HepG2 (cell line): ENCODE data around the gene IRF2. TPM values are rescaled to one million over a fixed set of nuclear protein-coding genes. Genes with fewer than 3 reads are reported as not detected.
A peak's percentile ranks its signal among the peaks of the same experiment; 100 is the strongest.

Experiments used
- ASH2L ChIP-seq: fragments of 300-600, 200-600 bp; sonication (generic); IDR thresholded peaks from 2 replicates; pipeline ENCODE4 v1.7.0; 2017; ENCODE audit warnings: low read depth, mild to moderate bottlenecking, moderate library complexity, mixed read lengths, low read length; ENCODE audit not compliant: insufficient read length
- FIP1L1 ChIP-seq: fragments of 200-400 bp; formaldehyde crosslinking; IDR thresholded peaks from 2 replicates; pipeline ENCODE4 v1.6.1; 2018; ENCODE audit warnings: low read depth, mild to moderate bottlenecking, low read length, moderate library complexity, borderline replicate concordance; ENCODE audit not compliant: insufficient read depth
- FOXK2 ChIP-seq: fragments of 450-650 bp; IDR thresholded peaks from 2 replicates; pipeline ENCODE4 v1.6.1; 2016
- FOXP1 ChIP-seq, 2 experiments: fragments of 450-650 bp in 1 of 2; IDR thresholded peaks; 2 replicates each; pipeline ENCODE4 v1.6.1; 2017 to 2018; ENCODE audit warnings: antibody characterized with exemption in 1 of 2
- HHEX ChIP-seq: IDR thresholded peaks from 2 replicates; pipeline ENCODE4 v1.6.1; 2016; ENCODE audit warnings: control low read depth
- KLF6 ChIP-seq: IDR thresholded peaks from 2 replicates; pipeline ENCODE4 v1.8.0; 2016; ENCODE audit warnings: missing biosample characterization, missing genetic modification reagents
- KMT2A ChIP-seq: sonication (generic); formaldehyde crosslinking; IDR thresholded peaks from 2 replicates; pipeline ENCODE4 v1.4.0; 2020; ENCODE audit warnings: missing genetic modification reagents
- MED8 ChIP-seq: sonication (generic); formaldehyde crosslinking; IDR thresholded peaks from 2 replicates; pipeline ENCODE4 v1.8.1; 2023; ENCODE audit warnings: mild to moderate bottlenecking, missing genetic modification reagents; ENCODE audit not compliant: insufficient replicate concordance
- NCOA5 ChIP-seq: sonication (generic); formaldehyde crosslinking; IDR thresholded peaks from 2 replicates; pipeline ENCODE4 v1.4.0; 2020; ENCODE audit warnings: missing genetic modification reagents
- NR2C2 ChIP-seq: sonication (generic); formaldehyde crosslinking; IDR thresholded peaks from 2 replicates; pipeline ENCODE4 v1.4.0; 2020; ENCODE audit warnings: missing genetic modification reagents, mild to moderate bottlenecking, moderate library complexity, borderline replicate concordance
- PRPF4 ChIP-seq: fragments of 200-400 bp; formaldehyde crosslinking; IDR thresholded peaks from 2 replicates; pipeline ENCODE4 v1.6.1; 2016; ENCODE audit warnings: low read length, low read depth; ENCODE audit not compliant: poor library complexity, severe bottlenecking
- ZBTB21 ChIP-seq: sonication (generic); formaldehyde crosslinking; IDR thresholded peaks from 2 replicates; pipeline ENCODE4 v1.4.0; 2020; ENCODE audit warnings: missing genetic modification reagents
- ZNF83 ChIP-seq: sonication (generic); formaldehyde crosslinking; IDR thresholded peaks from 2 replicates; pipeline ENCODE4 v1.4.0; 2020; ENCODE audit warnings: missing genetic modification reagents, mild to moderate bottlenecking, borderline replicate concordance
- ZSCAN9 ChIP-seq: IDR thresholded peaks from 2 replicates; pipeline ENCODE4 v1.6.1; 2016; ENCODE audit warnings: borderline replicate concordance
- polyA plus RNA-seq, 8 experiments: library from polyadenylated mRNA; depleted of rRNA in 3 of 8; stranded (reverse) in 7 of 8; unstranded in 1 of 8; fragments of >200 nt; fragmentation: Illumina TruSeq in 4 of 8; extraction: Trizol in 4 of 8; gene quantifications; 2 replicates each; pipeline versions ENCODE4 v1.2.1 to v1.2.3, GENCODE V29; 2011 to 2016; ENCODE audit warnings: low read depth in 4 of 8, missing spikeins in 1 of 8, mixed read lengths in 1 of 8; ENCODE audit not compliant: insufficient read depth in 1 of 8
- total RNA-seq, 5 experiments: library from RNA; depleted of rRNA; stranded (reverse); fragments of >200 nt; fragmentation: Illumina TruSeq; extraction: Trizol; gene quantifications; 2 replicates each; pipeline ENCODE4 v1.2.3, GENCODE V29; 2016; ENCODE audit warnings: low read depth in 1 of 5
- TF ChIP-seq, protein P1 (sequence below): sonication (generic); formaldehyde crosslinking; conservative IDR thresholded peaks from 2 replicates; pipeline ENCODE4 v1.4.0; 2020; ENCODE audit warnings: missing genetic modification reagents
- TF ChIP-seq, protein P2 (sequence below), 2 experiments: sonication (generic) in 1 of 2; formaldehyde crosslinking in 1 of 2; IDR thresholded peaks; 2 replicates each; pipeline versions ENCODE4 v1.4.0 to v1.6.1; 2018 to 2020; ENCODE audit warnings: missing genetic modification reagents in 2 of 2, borderline replicate concordance in 1 of 2, low read depth in 1 of 2, mild to moderate bottlenecking in 1 of 2, missing biosample characterization in 1 of 2
- TF ChIP-seq, protein P3 (sequence below): sonication (generic); formaldehyde crosslinking; IDR thresholded peaks from 2 replicates; pipeline ENCODE4 v1.9.0; 2021; ENCODE audit warnings: missing genetic modification reagents, borderline replicate concordance
- TF ChIP-seq, protein P4 (sequence below): IDR thresholded peaks from 2 replicates; pipeline ENCODE4 v1.6.1; 2016; ENCODE audit warnings: low read depth
- TF ChIP-seq, protein P5 (sequence below): sonication (generic); formaldehyde crosslinking; IDR thresholded peaks from 2 replicates; pipeline ENCODE4 v1.4.0; 2020; ENCODE audit warnings: missing genetic modification reagents

Gene IRF2
- total and polyA plus RNA-seq, 2 of the 13 experiments (the other 11 are each of a cell fraction or from before 2014, with no cell fraction given) = 15.5 to 28.8 TPM

DNA sequence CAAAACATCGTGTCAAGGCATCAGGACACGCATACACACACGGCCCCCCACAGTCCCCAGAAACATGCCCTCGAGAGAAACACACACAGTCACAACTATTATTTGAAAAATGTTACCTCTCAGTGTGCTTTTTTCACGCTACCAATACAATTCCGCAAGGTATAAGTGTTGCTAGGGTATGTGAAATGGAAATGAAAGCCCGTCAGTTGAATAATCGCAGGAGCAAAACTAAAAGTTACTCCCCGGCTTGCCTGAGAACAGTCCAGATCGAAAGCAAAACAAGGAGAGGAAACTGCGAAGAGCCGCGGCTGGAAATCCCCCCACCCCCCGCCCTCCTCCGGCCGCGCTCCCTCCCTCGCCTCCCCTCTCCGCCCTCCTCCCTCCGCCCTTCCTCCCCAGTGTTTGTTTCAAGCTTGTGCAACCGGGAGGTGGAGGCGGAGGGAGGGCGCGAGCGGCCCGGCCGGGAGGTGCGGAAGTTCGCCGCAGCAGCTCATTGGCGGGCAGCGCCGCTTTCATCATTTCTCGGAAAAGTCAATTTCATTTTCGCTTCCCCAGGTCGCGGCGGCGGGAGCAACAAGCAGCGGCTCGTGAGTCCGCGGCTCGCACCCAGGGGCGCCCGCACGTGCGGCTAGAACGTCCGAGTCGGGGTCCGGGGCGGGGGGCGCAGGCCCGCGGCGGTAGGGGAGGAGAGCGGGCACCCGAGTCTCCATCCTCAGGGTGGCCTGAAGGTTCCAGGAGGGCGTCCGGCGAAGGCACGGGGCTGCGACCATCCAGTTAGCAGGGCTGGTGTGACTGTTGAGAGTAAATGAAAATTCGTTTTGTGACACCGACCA lies at the start of gene IRF2 (continued):
- TF ChIP-seq, protein P1, sequence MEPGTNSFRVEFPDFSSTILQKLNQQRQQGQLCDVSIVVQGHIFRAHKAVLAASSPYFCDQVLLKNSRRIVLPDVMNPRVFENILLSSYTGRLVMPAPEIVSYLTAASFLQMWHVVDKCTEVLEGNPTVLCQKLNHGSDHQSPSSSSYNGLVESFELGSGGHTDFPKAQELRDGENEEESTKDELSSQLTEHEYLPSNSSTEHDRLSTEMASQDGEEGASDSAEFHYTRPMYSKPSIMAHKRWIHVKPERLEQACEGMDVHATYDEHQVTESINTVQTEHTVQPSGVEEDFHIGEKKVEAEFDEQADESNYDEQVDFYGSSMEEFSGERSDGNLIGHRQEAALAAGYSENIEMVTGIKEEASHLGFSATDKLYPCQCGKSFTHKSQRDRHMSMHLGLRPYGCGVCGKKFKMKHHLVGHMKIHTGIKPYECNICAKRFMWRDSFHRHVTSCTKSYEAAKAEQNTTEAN (CRISPR knock-in tag) = no peak
- TF ChIP-seq NR2C2 (CRISPR knock-in tag) (peak; percentile 53), FOXK2 (peak; percentile 48), ASH2L (peak; percentile 95), KLF6 (CRISPR knock-in tag) (no peak), ZSCAN9 (CRISPR knock-in tag) (peak; percentile 54; the same call in 1 of the 2 replicates), ZNF83 (no peak), FIP1L1 (no peak; the same call in 1 of the 2 replicates), KMT2A (peak; percentile 95), MED8 (CRISPR knock-in tag) (no peak), PRPF4 (no peak), HHEX (CRISPR knock-in tag) (no peak), ZBTB21 (CRISPR knock-in tag) (no peak), FOXP1 (IDR thresholded peaks at IDR 0.05) (0 out of 2 replicates have a peak, but pooled peaks have one; percentile 34), FOXP1 (CRISPR knock-in tag; IDR thresholded peaks at IDR 0.05) (peak; percentile 68), NCOA5 (no peak)
- TF ChIP-seq, protein P2, sequence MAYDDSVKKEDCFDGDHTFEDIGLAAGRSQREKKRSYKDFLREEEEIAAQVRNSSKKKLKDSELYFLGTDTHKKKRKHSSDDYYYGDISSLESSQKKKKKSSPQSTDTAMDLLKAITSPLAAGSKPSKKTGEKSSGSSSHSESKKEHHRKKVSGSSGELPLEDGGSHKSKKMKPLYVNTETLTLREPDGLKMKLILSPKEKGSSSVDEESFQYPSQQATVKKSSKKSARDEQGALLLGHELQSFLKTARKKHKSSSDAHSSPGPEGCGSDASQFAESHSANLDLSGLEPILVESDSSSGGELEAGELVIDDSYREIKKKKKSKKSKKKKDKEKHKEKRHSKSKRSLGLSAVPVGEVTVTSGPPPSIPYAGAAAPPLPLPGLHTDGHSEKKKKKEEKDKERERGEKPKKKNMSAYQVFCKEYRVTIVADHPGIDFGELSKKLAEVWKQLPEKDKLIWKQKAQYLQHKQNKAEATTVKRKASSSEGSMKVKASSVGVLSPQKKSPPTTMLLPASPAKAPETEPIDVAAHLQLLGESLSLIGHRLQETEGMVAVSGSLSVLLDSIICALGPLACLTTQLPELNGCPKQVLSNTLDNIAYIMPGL (CRISPR knock-in tag; IDR thresholded peaks at IDR 0.05; ENCODE audit: borderline replicate concordance in 1 of 2, low read depth in 1 of 2) = peak; percentile 42 to 46; a peak in 2 of 4 replicates
- TF ChIP-seq, protein P3, sequence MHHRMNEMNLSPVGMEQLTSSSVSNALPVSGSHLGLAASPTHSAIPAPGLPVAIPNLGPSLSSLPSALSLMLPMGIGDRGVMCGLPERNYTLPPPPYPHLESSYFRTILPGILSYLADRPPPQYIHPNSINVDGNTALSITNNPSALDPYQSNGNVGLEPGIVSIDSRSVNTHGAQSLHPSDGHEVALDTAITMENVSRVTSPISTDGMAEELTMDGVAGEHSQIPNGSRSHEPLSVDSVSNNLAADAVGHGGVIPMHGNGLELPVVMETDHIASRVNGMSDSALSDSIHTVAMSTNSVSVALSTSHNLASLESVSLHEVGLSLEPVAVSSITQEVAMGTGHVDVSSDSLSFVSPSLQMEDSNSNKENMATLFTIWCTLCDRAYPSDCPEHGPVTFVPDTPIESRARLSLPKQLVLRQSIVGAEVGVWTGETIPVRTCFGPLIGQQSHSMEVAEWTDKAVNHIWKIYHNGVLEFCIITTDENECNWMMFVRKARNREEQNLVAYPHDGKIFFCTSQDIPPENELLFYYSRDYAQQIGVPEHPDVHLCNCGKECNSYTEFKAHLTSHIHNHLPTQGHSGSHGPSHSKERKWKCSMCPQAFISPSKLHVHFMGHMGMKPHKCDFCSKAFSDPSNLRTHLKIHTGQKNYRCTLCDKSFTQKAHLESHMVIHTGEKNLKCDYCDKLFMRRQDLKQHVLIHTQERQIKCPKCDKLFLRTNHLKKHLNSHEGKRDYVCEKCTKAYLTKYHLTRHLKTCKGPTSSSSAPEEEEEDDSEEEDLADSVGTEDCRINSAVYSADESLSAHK (CRISPR knock-in tag) = no peak
- TF ChIP-seq, protein P4, sequence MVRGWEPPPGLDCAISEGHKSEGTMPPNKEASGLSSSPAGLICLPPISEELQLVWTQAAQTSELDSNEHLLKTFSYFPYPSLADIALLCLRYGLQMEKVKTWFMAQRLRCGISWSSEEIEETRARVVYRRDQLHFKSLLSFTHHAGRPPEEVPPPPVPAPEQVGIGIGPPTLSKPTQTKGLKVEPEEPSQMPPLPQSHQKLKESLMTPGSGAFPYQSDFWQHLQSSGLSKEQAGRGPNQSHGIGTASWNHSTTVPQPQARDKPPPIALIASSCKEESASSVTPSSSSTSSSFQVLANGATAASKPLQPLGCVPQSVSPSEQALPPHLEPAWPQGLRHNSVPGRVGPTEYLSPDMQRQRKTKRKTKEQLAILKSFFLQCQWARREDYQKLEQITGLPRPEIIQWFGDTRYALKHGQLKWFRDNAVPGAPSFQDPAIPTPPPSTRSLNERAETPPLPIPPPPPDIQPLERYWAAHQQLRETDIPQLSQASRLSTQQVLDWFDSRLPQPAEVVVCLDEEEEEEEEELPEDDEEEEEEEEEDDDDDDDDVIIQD (CRISPR knock-in tag) = peak; percentile 62; the same call in 1 of the 2 replicates
- TF ChIP-seq, protein P5, sequence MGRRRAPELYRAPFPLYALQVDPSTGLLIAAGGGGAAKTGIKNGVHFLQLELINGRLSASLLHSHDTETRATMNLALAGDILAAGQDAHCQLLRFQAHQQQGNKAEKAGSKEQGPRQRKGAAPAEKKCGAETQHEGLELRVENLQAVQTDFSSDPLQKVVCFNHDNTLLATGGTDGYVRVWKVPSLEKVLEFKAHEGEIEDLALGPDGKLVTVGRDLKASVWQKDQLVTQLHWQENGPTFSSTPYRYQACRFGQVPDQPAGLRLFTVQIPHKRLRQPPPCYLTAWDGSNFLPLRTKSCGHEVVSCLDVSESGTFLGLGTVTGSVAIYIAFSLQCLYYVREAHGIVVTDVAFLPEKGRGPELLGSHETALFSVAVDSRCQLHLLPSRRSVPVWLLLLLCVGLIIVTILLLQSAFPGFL (CRISPR knock-in tag) = no peak
